HUES64 (cell line): Measurements from ENCODE around the gene ZNF106.
A peak's percentile ranks its signal among the peaks of the same experiment; 100 is the strongest.

ENCODE experiments used
- H3K27ac ChIP-seq: 2 replicates; pipeline ENCODE4 v1.7.0; 2013; ENCODE audit warnings: low read depth, low read length, inconsistent platforms
- H3K27me3 ChIP-seq: 2 replicates; pipeline ENCODE4 v1.6.1; 2013; ENCODE audit warnings: mild to moderate bottlenecking, low read length; ENCODE audit not compliant: insufficient read depth
- H3K36me3 ChIP-seq: 2 replicates; pipeline ENCODE4 v1.6.1; 2013; ENCODE audit warnings: mild to moderate bottlenecking, low read length; ENCODE audit not compliant: insufficient read depth
- H3K4me1 ChIP-seq: 2 replicates; pipeline ENCODE4 v1.6.1; 2013; ENCODE audit warnings: mild to moderate bottlenecking, low read length, moderate library complexity; ENCODE audit not compliant: insufficient read depth
- H3K4me3 ChIP-seq: 2 replicates; pipeline ENCODE4 v1.5.1; 2013; ENCODE audit warnings: mild to moderate bottlenecking, low read length, moderate library complexity
- H3K9ac ChIP-seq: 2 replicates; pipeline ENCODE4 v1.6.1; 2013; ENCODE audit warnings: mild to moderate bottlenecking, low read depth, low read length
- H3K9me3 ChIP-seq: 2 replicates; pipeline ENCODE4 v1.6.1; 2013; ENCODE audit warnings: low read depth, low read length; ENCODE audit not compliant: insufficient read depth
- WGBS: fragments of 150-250, 120-280 bp; methylation state at CpG from one replicate; pipeline ENCODE4 v1.1.7; 2013; ENCODE audit warnings: missing lambda C conversion rate; 5-methylcytosine and 5-hydroxymethylcytosine counted together

ZNF106 gene

GRCh38 chr15:42403389-42403788, 87.6 kb downstream of the ZNF106 start:
- 96% methylated on average over 7 of the region's 7 CpGs for WGBS
- no peaks in the 10 kb centered on the region for H3K36me3 ChIP-seq
- no peaks in the 10 kb centered on the region for H3K4me1 ChIP-seq
- no peaks in the 10 kb centered on the region for H3K27me3 ChIP-seq
- H3K9me3 ChIP-seq, result no peaks in the 10 kb centered on the region
- H3K27ac ChIP-seq, result no peak overlapping the region
- no peak overlapping the region for H3K9ac ChIP-seq
- H3K4me3 ChIP-seq, result no peak overlapping the region

GRCh38 chr15:42402455-42403205, 88.3 kb downstream of the ZNF106 start:
- H3K27me3 ChIP-seq, result no peaks in the 10 kb centered on the region
- no peaks in the 10 kb centered on the region for H3K4me1 ChIP-seq
- no peaks in the 10 kb centered on the region for H3K36me3 ChIP-seq
- H3K27ac ChIP-seq, result no peak overlapping the region
- no peak overlapping the region for H3K9ac ChIP-seq
- 91% methylated on average over 15 of the region's 15 CpGs for WGBS
- no peak overlapping the region for H3K4me3 ChIP-seq
- H3K9me3 ChIP-seq, result no peaks in the 10 kb centered on the region

DNA sequence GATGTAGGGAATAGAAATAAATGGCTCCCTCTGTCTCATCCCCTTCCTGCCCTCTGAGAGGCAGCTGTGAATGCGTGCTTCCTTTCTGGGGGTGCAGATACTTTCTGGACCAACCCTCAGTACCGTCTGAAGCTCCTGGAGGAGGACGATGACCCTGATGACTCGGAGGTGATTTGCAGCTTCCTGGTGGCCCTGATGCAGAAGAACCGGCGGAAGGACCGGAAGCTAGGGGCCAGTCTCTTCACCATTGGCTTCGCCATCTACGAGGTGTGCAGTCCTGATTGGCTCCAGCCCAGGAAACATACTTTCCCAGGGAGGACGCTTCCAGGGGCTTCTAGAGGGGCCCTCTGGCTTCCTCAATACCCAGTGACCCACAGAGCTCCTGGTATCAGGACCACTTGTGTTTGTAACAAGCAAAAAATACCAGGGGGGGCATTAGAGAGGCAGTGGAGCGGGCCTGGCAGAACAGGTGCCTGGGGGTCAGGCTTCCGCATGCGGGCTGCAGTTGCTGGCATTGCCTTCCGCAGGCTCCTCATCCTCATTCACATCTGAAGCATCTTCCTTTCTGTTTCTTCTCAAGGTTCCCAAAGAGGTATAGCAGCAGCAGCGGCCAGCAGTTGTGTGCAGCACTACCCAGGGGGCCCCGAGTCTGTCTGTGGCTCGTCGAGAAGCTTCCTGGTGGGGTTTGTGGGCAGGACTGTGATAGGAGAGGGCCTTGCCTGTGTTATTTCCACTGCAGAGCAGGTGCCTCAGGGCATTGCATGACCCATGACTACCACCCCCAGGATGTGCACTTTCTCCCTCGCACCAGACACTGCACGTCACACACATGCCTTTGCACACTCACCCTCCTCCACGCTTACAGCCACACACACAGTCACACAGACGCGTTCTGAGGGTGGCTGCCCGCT, 89.1 kb downstream of the ZNF106 start:
- no peaks in the 10 kb centered on the region for H3K36me3 ChIP-seq
- no peak overlapping the region for H3K9ac ChIP-seq
- no peaks in the 10 kb centered on the region for H3K9me3 ChIP-seq
- H3K4me1 ChIP-seq, result no peaks in the 10 kb centered on the region
- no peak overlapping the region for H3K4me3 ChIP-seq
- WGBS, result 92% methylated on average over 24 of the region's 24 CpGs
- no peaks in the 10 kb centered on the region for H3K27me3 ChIP-seq
- no peak overlapping the region for H3K27ac ChIP-seq

- WGBS, result 91% methylated on average over 1 of the region's 1 CpG
- H3K4me3 ChIP-seq, result no peak overlapping the region
- H3K27me3 ChIP-seq, result no peaks in the 10 kb centered on the region
- H3K4me1 ChIP-seq, result no peaks in the 10 kb centered on the region
- H3K9me3 ChIP-seq, result no peaks in the 10 kb centered on the region
- no peak overlapping the region for H3K27ac ChIP-seq
- no peak overlapping the region for H3K9ac ChIP-seq
- no peaks in the 10 kb centered on the region for H3K36me3 ChIP-seq
These were observed 95.1 kb downstream of the ZNF106 start for GRCh38 chr15:42395838-42396237.

GRCh38 chr15:42394106-42394505, 96.8 kb downstream of the ZNF106 start:
- H3K27ac ChIP-seq, result no peak overlapping the region
- H3K27me3 ChIP-seq, result no peaks in the 10 kb centered on the region
- H3K4me1 ChIP-seq, result no peaks in the 10 kb centered on the region
- WGBS, result 93% methylated on average over 13 of the region's 13 CpGs
- no peak overlapping the region for H3K4me3 ChIP-seq
- no peak overlapping the region for H3K9ac ChIP-seq
- no peaks in the 10 kb centered on the region for H3K36me3 ChIP-seq
- no peaks in the 10 kb centered on the region for H3K9me3 ChIP-seq

GRCh38 chr15:42392309-42393024, 98.5 kb downstream of the ZNF106 start:
- H3K27me3 ChIP-seq, result no peaks in the 10 kb centered on the region
- no peak overlapping the region for H3K4me3 ChIP-seq
- WGBS, result 93% methylated on average over 11 of the region's 11 CpGs
- H3K9ac ChIP-seq, result no peak overlapping the region
- H3K27ac ChIP-seq, result no peak overlapping the region
- H3K4me1 ChIP-seq, result no peaks in the 10 kb centered on the region
- H3K36me3 ChIP-seq, result no peaks in the 10 kb centered on the region
- no peaks in the 10 kb centered on the region for H3K9me3 ChIP-seq

GRCh38 chr15:42387603-42388002, 103.3 kb downstream of the ZNF106 start:
- Histone ChIP-seq H3K27ac (no peak overlapping the region), H3K9ac (no peak overlapping the region), H3K4me3 (no peak overlapping the region), H3K27me3 (no peaks in the 10 kb centered on the region), H3K9me3 (no peaks in the 10 kb centered on the region), H3K36me3 (no peaks in the 10 kb centered on the region), H3K4me1 (peaks cover 13% of the 10 kb centered on the region)
- 88% methylated on average over 8 of the region's 8 CpGs for WGBS

DNA sequence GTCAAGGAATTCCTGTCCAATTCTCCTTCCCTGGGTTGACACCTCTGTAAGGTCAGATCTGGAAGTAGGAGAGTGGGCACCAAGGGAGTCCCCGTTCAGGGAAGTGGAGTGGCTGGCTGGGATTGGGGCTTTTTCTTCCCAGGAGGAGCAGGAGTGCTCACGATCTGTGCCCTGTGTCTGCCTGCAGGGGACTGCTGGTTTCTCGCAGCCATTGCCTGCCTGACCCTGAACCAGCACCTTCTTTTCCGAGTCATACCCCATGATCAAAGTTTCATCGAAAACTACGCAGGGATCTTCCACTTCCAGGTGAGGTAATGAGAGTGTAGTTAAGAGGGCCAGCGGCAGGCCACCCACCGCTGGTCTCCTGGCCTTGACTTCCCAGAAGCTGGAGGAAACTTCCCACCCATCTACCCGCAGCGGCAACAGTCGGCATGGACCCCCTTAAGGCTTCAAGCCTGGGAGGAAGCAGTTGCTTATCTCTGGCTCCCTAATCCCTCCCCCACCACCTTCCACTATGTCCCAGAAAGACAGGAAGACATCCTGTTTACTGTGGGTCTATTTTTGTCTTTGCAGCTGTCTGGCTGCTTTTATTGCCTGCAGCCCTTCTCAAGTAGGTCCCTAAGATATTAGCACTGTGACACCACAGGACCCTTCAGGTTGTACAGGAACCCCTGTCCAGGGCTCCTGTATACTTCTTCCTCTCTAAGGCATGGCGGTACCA, 104.8 kb downstream of the ZNF106 start:
- H3K4me3 ChIP-seq, result no peak overlapping the region
- H3K36me3 ChIP-seq, result no peaks in the 10 kb centered on the region
- peaks cover 13% of the 10 kb centered on the region for H3K4me1 ChIP-seq
- no peaks in the 10 kb centered on the region for H3K9me3 ChIP-seq
- H3K9ac ChIP-seq, result no peak overlapping the region
- WGBS, result 86% methylated on average over 12 of the region's 12 CpGs
- no peak overlapping the region for H3K27ac ChIP-seq
- H3K27me3 ChIP-seq, result no peaks in the 10 kb centered on the region; the same call in 1 of the 2 replicates

DNA sequence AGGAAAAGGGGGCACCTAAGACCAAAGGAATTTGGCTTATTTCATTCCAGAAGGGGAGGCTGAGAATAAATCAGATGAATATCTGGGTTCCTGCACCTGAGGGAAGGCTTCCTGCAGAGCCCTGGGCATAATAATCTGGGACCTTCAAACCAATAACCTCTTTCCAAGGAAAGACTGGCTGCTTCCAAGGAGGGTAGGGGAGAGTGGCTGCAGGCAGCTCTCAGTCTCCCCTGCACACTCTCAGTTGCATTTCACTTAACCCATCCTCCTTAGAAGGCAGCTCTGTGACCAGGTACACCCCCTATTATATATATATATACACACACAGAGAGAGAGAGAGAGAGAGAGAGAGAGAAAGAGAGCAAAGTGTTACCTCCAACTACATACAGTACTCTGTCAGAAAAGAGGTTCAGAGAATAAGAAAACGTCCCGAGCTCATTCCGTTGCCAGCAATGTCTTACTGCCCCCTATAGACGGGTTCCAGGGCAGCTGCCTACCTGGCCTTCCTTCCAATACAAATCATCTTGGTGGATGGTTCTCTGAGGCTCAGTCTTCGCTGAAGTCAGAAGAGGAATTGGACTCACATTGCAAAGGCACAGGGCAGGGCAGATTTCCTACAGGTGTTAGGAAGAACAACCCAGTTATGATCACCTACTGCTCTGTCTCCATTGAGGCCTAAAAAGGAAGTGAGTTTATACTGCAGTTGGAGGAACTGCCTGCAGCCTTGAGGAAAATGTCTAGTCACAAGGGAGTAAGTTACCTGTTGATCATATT, 105.5 kb downstream of the ZNF106 start:
- H3K27ac ChIP-seq, result peak overlapping the region; percentile 0; the same call in 1 of the 2 replicates
- no peaks in the 10 kb centered on the region for H3K9me3 ChIP-seq
- H3K9ac ChIP-seq, result no peak overlapping the region; the same call in 1 of the 2 replicates
- peaks cover 13% of the 10 kb centered on the region for H3K4me1 ChIP-seq
- H3K27me3 ChIP-seq, result no peaks in the 10 kb centered on the region; the same call in 1 of the 2 replicates
- H3K36me3 ChIP-seq, result no peaks in the 10 kb centered on the region
- H3K4me3 ChIP-seq, result no peak overlapping the region
- WGBS, result 12% methylated on average over 5 of the region's 5 CpGs

DNA sequence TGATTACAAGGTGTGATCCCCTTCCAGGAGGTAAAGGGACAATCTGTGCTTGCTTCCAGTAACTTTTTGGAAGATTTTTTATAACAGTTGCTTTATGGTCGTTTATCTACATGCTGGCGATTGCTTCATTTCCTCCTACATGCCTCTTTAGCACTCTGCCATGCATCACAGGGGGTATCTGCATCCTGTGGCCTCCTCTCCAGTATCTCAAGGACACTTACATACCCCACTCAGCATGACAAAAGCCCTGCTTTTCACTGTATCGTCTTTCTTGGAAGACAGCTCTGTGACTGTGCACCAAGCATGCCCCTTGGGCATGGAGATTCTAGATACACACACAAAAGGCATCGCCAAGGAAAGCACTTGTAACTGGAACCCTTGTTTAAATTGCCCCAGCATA, 106.3 kb downstream of the ZNF106 start:
- H3K4me1 ChIP-seq, result peaks cover 13% of the 10 kb centered on the region
- no peak overlapping the region for H3K4me3 ChIP-seq
- no peaks in the 10 kb centered on the region for H3K9me3 ChIP-seq
- H3K9ac ChIP-seq, result no peak overlapping the region; the same call in 1 of the 2 replicates
- peak overlapping the region; percentile 43; the same call in 1 of the 2 replicates for H3K27ac ChIP-seq
- no peaks in the 10 kb centered on the region for H3K36me3 ChIP-seq
- WGBS, result 27% methylated on average over 4 of the region's 4 CpGs
- no peaks in the 10 kb centered on the region; the same call in 1 of the 2 replicates for H3K27me3 ChIP-seq
